T47D (cell line): ENCODE data around the gene FHIT.

Source experiments
- DNase-seq, 2 experiments: peaks; one replicate each; pipeline versions ENCODE4 v3.0.0 to v3.0.0-alpha.2; 2011 to 2012; ENCODE audit warnings: low read depth in 1 of 2, low spot score in 1 of 2
- JUND ChIP-seq: IDR thresholded peaks from 2 replicates; pipeline ENCODE4 v1.6.1; 2012; ENCODE audit warnings: low read depth
- in situ Hi-C: cut with HindIII; loops from 2 replicates; pipeline ENCODE4 v1.10.0; 2016; ENCODE audit warnings: low sequenced_read_pairs, low pct_unique_long_range_greater_than_20kb

FHIT gene

DNA sequence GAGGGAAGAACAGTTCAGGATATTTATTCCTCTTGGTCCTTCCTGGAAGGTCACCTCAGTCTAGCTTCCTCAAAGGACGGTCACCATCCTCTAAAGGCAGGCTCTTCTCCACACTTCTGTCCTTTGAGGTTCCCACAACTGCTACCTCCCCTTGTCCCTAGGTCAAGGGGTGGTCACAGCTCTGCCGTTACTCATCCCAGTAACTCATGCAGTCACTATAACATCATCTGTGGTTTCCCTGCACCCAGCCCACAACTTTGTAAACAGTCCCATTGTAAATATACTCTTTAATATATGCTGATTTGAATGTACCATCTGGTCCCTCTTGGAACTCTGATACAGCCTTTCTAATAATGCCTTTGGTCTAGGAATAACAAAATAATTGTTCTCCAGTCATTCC lies 887.4 kb downstream of the FHIT start:
- DNase-seq = no peak
- TF ChIP-seq JUND = no peak

DNA sequence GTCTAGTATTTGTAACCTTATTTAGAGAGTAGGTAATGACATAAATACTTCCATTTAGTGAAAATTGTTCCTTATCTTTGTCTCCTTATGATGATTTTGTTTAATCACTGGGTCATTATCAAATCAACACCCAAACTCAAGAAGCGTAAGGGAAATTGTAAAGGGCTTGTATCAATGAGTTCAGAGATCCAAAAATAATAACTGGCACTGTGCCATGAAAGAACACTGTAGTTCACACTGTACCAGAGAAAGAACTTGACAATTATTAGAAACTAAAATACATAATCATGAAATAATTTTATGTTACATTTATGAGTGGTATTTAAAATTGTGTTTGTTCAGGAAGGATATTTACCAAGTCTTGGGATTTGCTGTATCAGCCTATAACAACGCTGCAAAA lies 895.4 kb downstream of the FHIT start:
- DNase-seq = no peak
- in situ Hi-C loops = no loop called here
- TF ChIP-seq JUND = no peak

More for the DNA sequence above, 887.4 kb downstream of the FHIT start:
- in situ Hi-C loops = no loop called here

DNA sequence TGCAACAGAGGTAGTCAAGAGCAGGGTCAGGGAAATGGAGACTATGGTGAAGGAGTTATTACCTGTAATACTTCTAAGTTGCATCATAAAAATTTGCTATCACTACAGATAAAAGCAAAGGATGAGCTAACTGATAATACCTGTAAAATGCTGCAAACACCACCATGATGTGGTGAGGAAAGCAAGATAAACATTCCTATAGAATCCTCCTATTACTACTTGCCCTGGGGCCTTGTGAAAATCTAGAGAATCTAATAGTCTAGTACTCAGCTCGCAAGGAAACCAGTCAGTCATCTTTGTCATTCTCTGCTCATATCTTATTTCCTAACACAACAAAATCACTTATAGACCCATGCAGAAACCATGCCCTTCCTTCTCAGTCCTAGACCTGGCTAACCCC lies 899.8 kb downstream of the FHIT start:
- TF ChIP-seq JUND = no peak
- in situ Hi-C loops = no loop called here
- no peak for DNase-seq

DNA sequence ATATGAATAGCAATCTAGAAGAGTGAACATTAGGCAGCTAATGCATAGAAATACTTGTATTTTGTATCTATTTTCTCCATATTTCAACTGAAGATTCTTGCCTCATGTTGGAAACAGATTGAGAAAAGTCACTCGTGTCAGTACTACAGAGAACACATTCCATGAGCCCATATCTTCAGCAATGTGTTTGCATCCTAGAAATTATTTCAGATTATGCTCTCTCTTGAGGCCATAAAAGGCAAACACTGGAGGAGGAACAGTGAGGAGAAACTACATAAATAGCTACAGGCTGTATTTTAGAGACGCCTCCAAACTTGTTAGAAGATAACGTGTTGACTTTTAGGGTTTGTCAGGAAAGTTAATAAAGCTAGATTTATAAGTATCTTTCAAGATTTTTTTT lies 906.9 kb downstream of the FHIT start:
- DNase-seq = no peak
- TF ChIP-seq JUND = no peak
- in situ Hi-C loops = no loop called here

DNA sequence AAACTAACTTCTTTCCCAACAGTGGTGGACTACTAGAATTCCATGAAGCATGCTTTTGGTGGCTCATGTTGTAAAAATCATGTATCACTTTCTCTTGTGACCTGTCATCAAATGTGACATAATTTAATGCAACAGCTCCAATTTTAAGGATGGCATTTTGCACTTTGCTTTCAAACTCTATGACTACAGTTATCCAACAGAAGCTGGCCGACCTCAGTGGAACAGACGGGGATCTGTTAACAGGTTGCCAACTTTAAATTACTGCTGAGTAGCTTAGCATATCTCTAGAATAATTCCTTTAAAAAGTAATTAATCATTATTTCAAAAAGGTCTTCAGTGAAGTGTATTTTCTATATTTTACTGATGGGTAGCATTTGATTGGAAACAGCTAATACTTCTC lies 907.4 kb downstream of the FHIT start:
- TF ChIP-seq JUND = no peak
- no peak for DNase-seq
- in situ Hi-C loops = no loop called here

DNA sequence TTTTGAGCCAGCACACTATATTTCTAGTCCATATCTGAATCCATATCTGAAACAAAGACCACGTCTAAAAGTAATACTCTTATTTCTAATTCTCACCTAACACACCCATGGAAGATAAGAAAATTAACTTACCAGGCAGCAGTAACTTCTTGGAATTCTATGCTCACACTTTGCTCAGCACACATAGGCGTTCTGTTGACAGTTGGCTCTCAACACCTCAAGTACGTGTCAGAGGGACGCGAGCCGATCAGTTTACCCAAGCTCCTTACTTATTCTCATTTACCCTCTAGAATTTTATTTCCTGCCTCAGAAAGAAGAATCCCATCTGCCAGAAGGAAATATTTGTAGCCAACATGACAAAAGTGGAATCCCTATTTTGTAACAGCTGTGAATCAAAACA lies 911.9 kb downstream of the FHIT start:
- no peak for TF ChIP-seq JUND
- in situ Hi-C loops = no loop called here
- DNase-seq = no peak

DNA sequence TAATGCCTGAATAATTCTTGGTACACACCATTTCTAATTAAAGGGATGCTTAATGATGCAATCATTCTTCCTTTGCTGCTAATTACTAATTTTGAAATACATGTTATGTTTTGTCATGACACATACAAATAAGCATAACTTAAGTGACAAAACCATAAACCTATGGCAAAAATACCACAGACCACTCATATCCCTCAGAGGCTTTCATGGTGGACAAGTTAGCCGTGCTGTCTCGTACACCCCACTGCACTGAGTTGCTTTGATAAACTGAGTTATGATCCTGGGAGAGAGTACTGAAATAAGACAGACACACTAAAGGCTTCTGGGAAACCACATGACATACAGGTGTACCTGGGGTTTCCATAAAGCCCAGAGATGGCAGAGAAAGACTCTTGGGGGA lies 913.8 kb downstream of the FHIT start:
- in situ Hi-C loops = no loop called here
- DNase-seq = no peak
- TF ChIP-seq JUND = no peak

DNA sequence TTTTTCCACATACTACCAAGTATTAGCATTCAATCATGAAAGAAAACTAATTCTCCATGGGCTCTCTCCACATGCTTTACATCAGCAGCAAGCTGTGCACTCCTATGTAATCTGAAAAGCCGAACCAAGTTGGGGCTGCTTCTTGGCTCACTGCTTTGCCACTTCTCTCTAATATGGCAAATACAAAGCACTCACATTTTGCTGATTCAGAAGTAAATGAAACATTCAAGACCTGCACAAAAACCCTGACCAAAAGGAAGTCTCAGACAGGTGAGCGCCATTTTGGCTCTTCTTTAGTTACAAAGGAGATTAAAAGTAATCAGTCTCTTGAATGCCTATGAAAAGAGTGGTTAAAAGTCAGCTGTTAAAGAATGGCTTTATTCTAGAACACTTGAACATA lies 915.2 kb downstream of the FHIT start:
- in situ Hi-C loops = no loop called here
- TF ChIP-seq JUND = no peak
- no peak for DNase-seq

DNA sequence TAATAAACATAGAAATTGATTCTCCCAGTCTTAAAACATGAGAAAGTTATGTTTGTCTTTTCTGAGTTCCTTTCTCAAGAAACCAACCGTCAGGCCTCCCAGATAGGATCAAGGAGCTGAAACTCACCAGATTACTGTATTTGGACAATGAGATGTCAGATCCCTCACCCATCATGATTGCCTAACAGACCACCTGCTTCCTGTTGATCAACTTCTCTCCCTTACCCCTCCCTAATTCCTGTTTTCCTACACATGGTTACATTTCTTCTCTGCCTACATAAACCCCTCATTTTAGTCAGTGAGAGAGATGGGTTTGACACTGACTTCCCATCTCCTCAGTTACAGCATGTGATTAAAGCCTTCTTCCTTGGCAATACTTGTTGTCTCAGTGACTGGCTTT lies 917.5 kb downstream of the FHIT start:
- TF ChIP-seq JUND = no peak
- no peak for DNase-seq
- in situ Hi-C loops = no loop called here

DNA sequence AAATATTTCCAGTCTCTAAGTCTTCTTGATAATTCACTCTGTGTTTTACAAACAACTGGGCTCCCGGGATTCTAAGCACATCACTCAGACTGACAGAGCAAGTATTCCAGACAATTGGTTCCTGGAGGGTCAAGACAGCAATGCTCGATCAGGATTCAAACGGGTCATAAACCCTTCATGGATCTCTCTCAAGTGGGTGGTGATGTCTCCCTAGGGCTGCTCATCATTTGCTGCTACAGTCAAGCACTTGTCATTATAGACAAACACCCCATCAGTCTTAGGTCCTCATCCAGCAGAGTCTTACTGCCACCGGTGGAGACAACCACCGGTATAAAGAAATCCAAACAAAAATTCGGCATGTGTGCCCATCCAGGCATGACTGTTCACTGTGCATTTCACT lies 921.1 kb downstream of the FHIT start:
- DNase-seq = no peak
- TF ChIP-seq JUND = no peak
- in situ Hi-C loops = no loop called here

DNA sequence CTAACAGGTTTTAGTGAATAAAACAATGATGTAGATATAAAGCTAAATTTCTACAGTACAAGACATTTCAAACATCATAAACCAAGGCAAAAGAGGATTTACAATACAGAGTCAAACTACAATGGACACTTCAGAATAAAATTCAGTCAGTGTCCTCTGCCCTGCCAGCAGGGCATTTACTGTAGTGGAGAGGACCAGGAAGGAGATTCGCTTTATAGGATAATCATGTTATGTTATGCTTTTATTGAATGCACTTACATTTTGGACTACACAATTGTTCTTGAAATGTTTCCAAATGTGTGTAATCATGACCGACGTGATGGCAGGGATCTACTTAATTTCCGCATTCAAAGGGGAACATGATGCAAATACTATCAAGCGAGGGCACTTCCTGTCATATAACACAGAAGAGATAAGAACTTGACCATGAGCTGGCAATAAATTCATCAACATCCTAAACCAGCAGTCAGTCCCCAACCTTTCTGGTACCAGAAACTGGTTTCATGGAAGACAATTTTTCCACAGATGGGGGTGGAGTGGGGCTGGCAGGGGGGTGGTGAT lies 925.6 kb downstream of the FHIT start:
- no peak for DNase-seq
- in situ Hi-C loops = no loop called here
- TF ChIP-seq JUND = no peak

DNA sequence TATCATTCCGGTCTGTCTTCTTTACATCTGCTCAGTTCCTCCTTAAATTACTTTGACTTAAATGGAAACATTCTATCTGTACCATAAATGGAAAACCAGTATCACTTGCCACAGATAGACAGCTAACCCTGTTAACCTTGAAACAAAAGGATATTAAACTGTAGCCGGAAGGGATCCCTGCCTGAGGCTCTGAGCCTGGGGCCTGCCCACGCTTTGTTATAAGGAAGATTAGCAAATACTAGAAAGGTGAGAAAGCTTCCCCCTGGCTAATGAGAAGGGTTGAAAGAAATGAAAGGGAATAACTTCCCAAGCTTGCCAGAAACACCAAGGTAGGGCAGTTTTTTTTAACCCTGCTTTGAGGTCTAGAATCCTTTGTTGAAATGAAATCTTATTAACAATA lies 927.6 kb downstream of the FHIT start:
- no peak for TF ChIP-seq JUND
- no peak for DNase-seq
- in situ Hi-C loops = no loop called here

DNA sequence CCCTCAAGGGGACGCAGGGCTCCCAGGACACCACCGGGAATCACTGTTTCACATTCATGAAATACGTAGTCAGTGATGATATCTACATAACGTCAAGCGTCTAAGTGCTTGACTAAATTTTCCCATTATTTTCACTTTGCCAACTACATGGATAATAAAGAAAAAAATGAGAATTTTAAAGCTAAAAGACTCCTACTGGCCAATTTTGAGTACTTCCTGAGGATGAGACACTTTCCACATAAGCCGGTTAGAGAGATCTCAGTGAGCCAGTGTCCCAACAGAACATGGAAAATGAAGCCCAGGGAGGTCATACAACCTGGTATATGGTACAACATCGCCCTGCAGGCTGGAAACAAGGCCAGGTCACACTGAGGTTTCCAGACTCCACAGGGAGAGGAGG lies 928.1 kb downstream of the FHIT start:
- TF ChIP-seq JUND = no peak
- in situ Hi-C loops = no loop called here
- DNase-seq = no peak

DNA sequence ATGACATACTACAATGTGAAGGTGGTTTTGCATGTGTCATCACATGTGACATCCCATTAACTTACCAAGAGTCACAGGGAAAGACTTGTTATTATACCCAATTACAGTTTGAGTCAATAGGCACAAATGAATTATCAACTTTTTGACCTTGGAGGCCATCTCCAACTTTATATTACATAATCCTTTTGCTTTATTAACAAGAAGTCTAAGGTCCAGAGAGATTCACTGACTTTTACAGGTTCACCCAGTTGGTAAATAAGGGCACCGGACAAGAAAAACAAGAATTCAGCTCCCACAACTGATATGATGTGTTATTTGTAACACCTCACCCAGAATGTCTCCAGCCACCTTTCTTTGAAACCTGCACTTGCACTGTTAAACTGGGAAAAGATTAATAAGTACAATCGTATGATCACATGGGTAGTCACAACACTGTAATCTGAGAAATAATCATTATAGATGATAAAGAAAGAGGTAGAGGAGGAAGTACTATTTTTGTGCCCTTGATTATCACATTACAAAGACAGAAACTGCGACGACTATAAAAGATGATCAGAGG lies 928.9 kb downstream of the FHIT start:
- no peak for DNase-seq
- in situ Hi-C loops = no loop called here
- TF ChIP-seq JUND = no peak
